ENCODE results near the gene ANKRD65. TPM values are rescaled to one million over a fixed set of nuclear protein-coding genes. Genes with fewer than 3 reads are reported as not detected.

Gene ANKRD65
- total RNA-seq, 1 donor from 2014 or later: 0.64 TPM

DNA sequence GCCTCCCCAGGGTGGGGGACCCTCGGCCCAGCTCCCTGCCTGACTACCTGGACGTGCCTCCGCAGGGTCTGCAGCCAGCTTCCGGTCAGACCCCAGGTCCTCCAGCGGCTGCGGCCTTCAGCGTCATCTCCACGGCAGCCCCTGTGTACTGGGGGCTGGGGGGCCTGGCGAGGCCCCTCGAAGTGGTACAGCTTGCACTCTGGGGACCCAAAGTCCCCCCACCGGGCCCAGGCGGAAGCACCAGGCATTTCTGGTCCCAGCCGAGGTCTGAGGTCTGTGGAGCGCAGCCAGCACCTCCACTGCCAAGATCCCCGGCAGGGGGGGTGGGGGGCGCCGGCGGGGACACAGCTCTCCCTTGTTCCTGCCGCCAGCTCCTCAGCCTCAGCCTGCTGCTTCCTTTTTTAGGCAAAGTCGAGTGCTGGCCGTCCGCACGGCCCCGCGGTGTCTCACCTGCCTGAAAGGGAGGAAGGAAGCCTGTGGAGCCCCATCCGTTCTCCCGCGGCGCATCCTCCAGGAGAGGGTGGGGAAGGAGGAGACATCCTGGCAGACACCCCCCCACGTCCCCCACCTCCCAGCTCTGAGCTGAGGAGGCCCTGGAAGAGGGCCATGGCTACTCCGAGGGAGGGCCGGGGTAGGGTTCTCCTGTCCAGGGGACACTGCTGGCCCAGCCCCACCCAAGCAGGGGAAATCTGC, 13.2 kb upstream of the ANKRD65 start:
- H4K20me1 ChIP-seq (ENCODE audit: insufficient read depth, low read length): peaks cover 6% of the 10 kb centered on the region
- peak overlapping the region; percentile 20 for H3K4me3 Mint-ChIP-seq (ENCODE audit: unreplicated experiment)
- no peaks in the 10 kb centered on the region for H3K9me3 ChIP-seq (ENCODE audit: insufficient read depth, low read depth, low read length)
- H3K4me1 ChIP-seq (ENCODE audit: insufficient read depth, low read length): peaks cover 35% of the 10 kb centered on the region
- no peak overlapping the region for H3K27ac ChIP-seq (ENCODE audit: low read depth, low read length)
- no peaks in the 10 kb centered on the region for H3K27me3 Mint-ChIP-seq (ENCODE audit: low read depth, unreplicated experiment)
- no peaks in the 10 kb centered on the region for H3K9me3 Mint-ChIP-seq (ENCODE audit: unreplicated experiment)
- DNase-seq (ENCODE audit: low read depth): peak; percentile 13
- H3K79me2 ChIP-seq (ENCODE audit: insufficient read depth, low read length): no peaks in the 10 kb centered on the region
- H3K4me3 ChIP-seq (ENCODE audit: insufficient read depth, low read depth, low read length): no peak overlapping the region
- peak overlapping the region; percentile 85 for H3K4me2 ChIP-seq (ENCODE audit: low read length)
- H3K36me3 Mint-ChIP-seq (ENCODE audit: low read depth, unreplicated experiment): no peaks in the 10 kb centered on the region
- peak overlapping the region; percentile 37 for H3K9ac ChIP-seq (ENCODE audit: low read length)
- H2AFZ ChIP-seq (ENCODE audit: low read depth, low read length): peak overlapping the region; percentile 45
- TF ChIP-seq, protein P1, sequence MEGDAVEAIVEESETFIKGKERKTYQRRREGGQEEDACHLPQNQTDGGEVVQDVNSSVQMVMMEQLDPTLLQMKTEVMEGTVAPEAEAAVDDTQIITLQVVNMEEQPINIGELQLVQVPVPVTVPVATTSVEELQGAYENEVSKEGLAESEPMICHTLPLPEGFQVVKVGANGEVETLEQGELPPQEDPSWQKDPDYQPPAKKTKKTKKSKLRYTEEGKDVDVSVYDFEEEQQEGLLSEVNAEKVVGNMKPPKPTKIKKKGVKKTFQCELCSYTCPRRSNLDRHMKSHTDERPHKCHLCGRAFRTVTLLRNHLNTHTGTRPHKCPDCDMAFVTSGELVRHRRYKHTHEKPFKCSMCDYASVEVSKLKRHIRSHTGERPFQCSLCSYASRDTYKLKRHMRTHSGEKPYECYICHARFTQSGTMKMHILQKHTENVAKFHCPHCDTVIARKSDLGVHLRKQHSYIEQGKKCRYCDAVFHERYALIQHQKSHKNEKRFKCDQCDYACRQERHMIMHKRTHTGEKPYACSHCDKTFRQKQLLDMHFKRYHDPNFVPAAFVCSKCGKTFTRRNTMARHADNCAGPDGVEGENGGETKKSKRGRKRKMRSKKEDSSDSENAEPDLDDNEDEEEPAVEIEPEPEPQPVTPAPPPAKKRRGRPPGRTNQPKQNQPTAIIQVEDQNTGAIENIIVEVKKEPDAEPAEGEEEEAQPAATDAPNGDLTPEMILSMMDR (IDR thresholded peaks at IDR 0.05; ENCODE audit: insufficient read depth, low read depth, low read length): no peak
- TF ChIP-seq EZH2 (IDR thresholded peaks at IDR 0.05; ENCODE audit: insufficient read depth, low read length): no peak
- H3K27me3 ChIP-seq (ENCODE audit: insufficient read depth, low read length): no peaks in the 10 kb centered on the region
- H3K36me3 ChIP-seq (ENCODE audit: insufficient read depth, low read length): no peaks in the 10 kb centered on the region
- H3K4me1 Mint-ChIP-seq (ENCODE audit: low read depth, unreplicated experiment): peaks cover 16% of the 10 kb centered on the region
- no peak for FAIRE-seq
- no peak overlapping the region for H3K27ac Mint-ChIP-seq (ENCODE audit: unreplicated experiment)

DNA sequence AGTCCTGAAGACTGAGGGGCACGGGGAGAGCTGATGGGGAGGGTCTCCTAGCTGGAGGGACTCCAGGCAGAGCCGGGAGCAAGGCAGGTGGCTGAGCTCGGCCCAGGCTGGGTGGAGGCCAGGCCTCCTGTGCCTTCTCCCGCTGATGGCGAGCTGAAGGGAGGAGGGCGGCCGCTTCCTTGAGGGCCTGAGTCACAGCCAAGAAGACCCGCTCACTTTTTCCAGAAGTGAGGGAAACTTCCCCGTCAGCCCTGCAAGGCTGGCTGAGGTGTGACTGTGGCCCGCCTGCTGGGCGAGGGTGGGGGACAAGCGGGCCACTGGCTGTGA, 12.7 kb upstream of the ANKRD65 start:
- Mint-ChIP-seq H3K27me3 (ENCODE audit: low read depth, unreplicated experiment) (no peaks in the 10 kb centered on the region), H3K36me3 (ENCODE audit: low read depth, unreplicated experiment) (no peaks in the 10 kb centered on the region), H3K9me3 (ENCODE audit: unreplicated experiment) (no peaks in the 10 kb centered on the region), H3K4me1 (ENCODE audit: low read depth, unreplicated experiment) (peaks cover 16% of the 10 kb centered on the region), H3K27ac (ENCODE audit: unreplicated experiment) (peak overlapping the region; percentile 26), H3K4me3 (ENCODE audit: unreplicated experiment) (no peak overlapping the region)
- no peaks in the 10 kb centered on the region for H3K9me3 ChIP-seq (ENCODE audit: insufficient read depth, low read depth, low read length)
- H3K27me3 ChIP-seq (ENCODE audit: insufficient read depth, low read length): no peaks in the 10 kb centered on the region
- peak overlapping the region; percentile 85 for H3K4me2 ChIP-seq (ENCODE audit: low read length)
- peaks cover 35% of the 10 kb centered on the region for H3K4me1 ChIP-seq (ENCODE audit: insufficient read depth, low read length)
- H3K27ac ChIP-seq (ENCODE audit: low read depth, low read length): no peak overlapping the region
- H4K20me1 ChIP-seq (ENCODE audit: insufficient read depth, low read length): peaks cover 6% of the 10 kb centered on the region
- H3K79me2 ChIP-seq (ENCODE audit: insufficient read depth, low read length): no peaks in the 10 kb centered on the region
- no peaks in the 10 kb centered on the region for H3K36me3 ChIP-seq (ENCODE audit: insufficient read depth, low read length)
- TF ChIP-seq, protein P1 (IDR thresholded peaks at IDR 0.05; ENCODE audit: insufficient read depth, low read depth, low read length): no peak
- no peak for TF ChIP-seq EZH2 (IDR thresholded peaks at IDR 0.05; ENCODE audit: insufficient read depth, low read length)
- H2AFZ ChIP-seq (ENCODE audit: low read depth, low read length): peak overlapping the region; percentile 45
- DNase-seq (ENCODE audit: low read depth) (peak; percentile 60), FAIRE-seq (no peak)
- no peak overlapping the region for H3K4me3 ChIP-seq (ENCODE audit: insufficient read depth, low read depth, low read length)
- H3K9ac ChIP-seq (ENCODE audit: low read length): peak overlapping the region; percentile 37

Measured in astrocyte (in vitro differentiated cells and primary cell).